ENCODE measurements around the gene RACGAP1.

Gene RACGAP1

GRCh38 chr12:50025187-50026059 is at the start of gene RACGAP1:
TSS of gene RACGAP1 (minus strand) at chr12:50025494. CDS start at chr12:50016715, 8,779 bp downstream.
- peak; percentile 99 for DNase-seq

GRCh38 chr12:50073712-50074111 is 48.4 kb upstream of the RACGAP1 start:
- no peak for DNase-seq

- DNase-seq = no peak
Observed at GRCh38 chr12:50073206-50073605, 47.9 kb upstream of the RACGAP1 start.

- DNase-seq = no peak
Observed at GRCh38 chr12:50072198-50072907, 47.1 kb upstream of the RACGAP1 start.

- peak; percentile 81 for DNase-seq
Observed at GRCh38 chr12:50070314-50071060, 45.2 kb upstream of the RACGAP1 start.

- DNase-seq = no peak
Observed at GRCh38 chr12:50069539-50069938, 44.2 kb upstream of the RACGAP1 start.

GRCh38 chr12:50069069-50069468 is 43.8 kb upstream of the RACGAP1 start:
- no peak for DNase-seq

- DNase-seq = no peak
Observed at GRCh38 chr12:50066402-50066801, 41.1 kb upstream of the RACGAP1 start.

- no peak for DNase-seq
Observed at GRCh38 chr12:50065726-50066310, 40.5 kb upstream of the RACGAP1 start.

GRCh38 chr12:50062728-50063460 is 37.6 kb upstream of the RACGAP1 start:
- peak; percentile 30 for DNase-seq

GRCh38 chr12:50061946-50062686 is 36.8 kb upstream of the RACGAP1 start:
- DNase-seq = no peak

GRCh38 chr12:50061171-50061570 is 35.9 kb upstream of the RACGAP1 start:
- DNase-seq = no peak

- DNase-seq = no peak
Observed at GRCh38 chr12:50060120-50060468, 34.8 kb upstream of the RACGAP1 start.

- DNase-seq = no peak
Observed at GRCh38 chr12:50059440-50060119, 34.3 kb upstream of the RACGAP1 start.

GRCh38 chr12:50058743-50059312 is 33.5 kb upstream of the RACGAP1 start:
- DNase-seq = no peak

- no peak for DNase-seq
Observed at GRCh38 chr12:50057896-50058670, 32.8 kb upstream of the RACGAP1 start.

GRCh38 chr12:50057000-50057841 is 31.9 kb upstream of the RACGAP1 start, which contains the start of gene ASIC1:
TSS of gene ASIC1 (plus strand) at chr12:50057596. CDS start at chr12:50058767, 1,171 bp downstream.
- DNase-seq = peak; percentile 91

GRCh38 chr12:50056639-50056976 is 31.3 kb upstream of the RACGAP1 start:
- no peak for DNase-seq

Data from NCI-H2171 treated with DMSO at 0.1 percent for 48 hours (cell line).